Measurements from ENCODE around the gene ELL.
A peak's percentile ranks its signal among the peaks of the same experiment; 100 is the strongest.

Gene ELL

GRCh38 chr19:18456974-18457373 lies 64.9 kb downstream of the ELL start:
- no peak overlapping the region for H3K27ac ChIP-seq (ENCODE audit: low read depth, low read length)
- no CpG with 5 or more reads among the region's 9 CpGs for WGBS (ENCODE audit: extremely low coverage, insufficient coverage, low lambda C conversion rate)

GRCh38 chr19:18456279-18456678 lies 65.6 kb downstream of the ELL start:
- Histone ChIP-seq H2BK5ac (ENCODE audit: low read length) (no peak overlapping the region), H3K27me3 (ENCODE audit: insufficient read depth, low read length, poor library complexity) (no peaks in the 10 kb centered on the region), H4K5ac (ENCODE audit: low read length) (no peak overlapping the region), H2BK120ac (ENCODE audit: low read depth, low read length) (no peak overlapping the region), H4K8ac (ENCODE audit: low read depth, low read length) (no peak overlapping the region), H2BK15ac (replicated peaks; ENCODE audit: low read depth) (no peak overlapping the region), H3K4me1 (ENCODE audit: control insufficient read depth, low read depth, low read length) (peaks cover 3% of the 10 kb centered on the region), H3K23ac (ENCODE audit: low read length) (no peak overlapping the region), H3K4ac (ENCODE audit: low read depth, low read length) (no peak overlapping the region), H3K27ac (ENCODE audit: low read depth, low read length) (no peak overlapping the region), H3K18ac (ENCODE audit: low read length) (no peak overlapping the region), H3K4me2 (ENCODE audit: low read length) (no peak overlapping the region), H3K79me2 (ENCODE audit: control insufficient read depth, insufficient read depth, low read length) (no peaks in the 10 kb centered on the region), H3K4me3 (ENCODE audit: low read length) (no peak overlapping the region), H3K79me1 (ENCODE audit: low read length) (no peaks in the 10 kb centered on the region), H2AK5ac (ENCODE audit: low read length) (no peak overlapping the region), H3K56ac (ENCODE audit: low read length) (no peak overlapping the region), H3K36me3 (ENCODE audit: control insufficient read depth, insufficient read depth, low read length) (no peaks in the 10 kb centered on the region), H3K9ac (ENCODE audit: low read length) (no peak overlapping the region)
- no peak for DNase-seq
- WGBS (ENCODE audit: extremely low coverage, insufficient coverage, low lambda C conversion rate) = no CpG with 5 or more reads among the region's 4 CpGs

More at GRCh38 chr19:18456974-18457373, 64.9 kb downstream of the ELL start:
- H3K4me2 ChIP-seq (ENCODE audit: low read length) = no peak overlapping the region
- H3K79me1 ChIP-seq (ENCODE audit: low read length) = no peaks in the 10 kb centered on the region
- no peaks in the 10 kb centered on the region for H3K79me2 ChIP-seq (ENCODE audit: control insufficient read depth, insufficient read depth, low read length)
- H3K4me3 ChIP-seq (ENCODE audit: low read length) = no peak overlapping the region
- no peak overlapping the region for H2BK15ac ChIP-seq (replicated peaks; ENCODE audit: low read depth)
- H3K56ac ChIP-seq (ENCODE audit: low read length) = no peak overlapping the region
- DNase-seq = no peak
- no peak overlapping the region for H3K23ac ChIP-seq (ENCODE audit: low read length)
- H3K36me3 ChIP-seq (ENCODE audit: control insufficient read depth, insufficient read depth, low read length) = peaks cover 2% of the 10 kb centered on the region
- no peak overlapping the region for H2BK120ac ChIP-seq (ENCODE audit: low read depth, low read length)
- no peak overlapping the region for H3K9ac ChIP-seq (ENCODE audit: low read length)
- no peaks in the 10 kb centered on the region for H3K27me3 ChIP-seq (ENCODE audit: insufficient read depth, low read length, poor library complexity)
- no peak overlapping the region for H3K18ac ChIP-seq (ENCODE audit: low read length)
- H2AK5ac ChIP-seq (ENCODE audit: low read length) = no peak overlapping the region
- H4K8ac ChIP-seq (ENCODE audit: low read depth, low read length) = no peak overlapping the region
- peaks cover 3% of the 10 kb centered on the region for H3K4me1 ChIP-seq (ENCODE audit: control insufficient read depth, low read depth, low read length)
- H4K5ac ChIP-seq (ENCODE audit: low read length) = no peak overlapping the region
- H2BK5ac ChIP-seq (ENCODE audit: low read length) = no peak overlapping the region
- H3K4ac ChIP-seq (ENCODE audit: low read depth, low read length) = no peak overlapping the region

GRCh38 chr19:18453269-18454024 lies 68.4 kb downstream of the ELL start:
- no CpG with 5 or more reads among the region's 10 CpGs for WGBS (ENCODE audit: extremely low coverage, insufficient coverage, low lambda C conversion rate)

DNA sequence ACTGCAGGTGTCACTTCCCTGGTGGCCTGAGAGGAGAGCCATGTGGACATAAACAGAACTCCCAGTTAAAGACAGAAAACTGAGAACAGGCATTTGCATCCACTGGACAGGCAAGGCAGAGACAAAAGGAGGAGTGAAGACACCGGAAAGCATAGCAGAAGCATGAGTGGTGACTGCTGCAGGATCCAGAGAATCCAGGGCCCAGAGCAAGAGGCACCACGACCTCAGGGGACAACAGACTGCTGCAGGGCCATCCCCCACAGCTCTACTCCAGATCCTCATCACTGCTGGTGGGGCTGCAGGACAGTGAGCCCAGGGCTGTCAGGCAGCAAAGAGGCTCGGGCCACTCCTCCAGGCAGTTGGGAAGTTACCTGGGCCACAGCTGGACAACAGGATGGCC lies 69.5 kb downstream of the ELL start:
- H3K79me2 ChIP-seq (ENCODE audit: control insufficient read depth, insufficient read depth, low read length) = no peaks in the 10 kb centered on the region
- no peak overlapping the region for H2BK120ac ChIP-seq (ENCODE audit: low read depth, low read length)
- no peak overlapping the region for H4K8ac ChIP-seq (ENCODE audit: low read depth, low read length)
- no peak overlapping the region for H3K4ac ChIP-seq (ENCODE audit: low read depth, low read length)
- H3K56ac ChIP-seq (ENCODE audit: low read length) = no peak overlapping the region
- H3K4me1 ChIP-seq (ENCODE audit: control insufficient read depth, low read depth, low read length) = no peaks in the 10 kb centered on the region
- no peak overlapping the region for H2BK5ac ChIP-seq (ENCODE audit: low read length)
- H3K18ac ChIP-seq (ENCODE audit: low read length) = no peak overlapping the region
- no peak overlapping the region for H3K23ac ChIP-seq (ENCODE audit: low read length)
- no peak overlapping the region for H2AK5ac ChIP-seq (ENCODE audit: low read length)
- H3K36me3 ChIP-seq (ENCODE audit: control insufficient read depth, insufficient read depth, low read length) = no peaks in the 10 kb centered on the region
- no peaks in the 10 kb centered on the region for H3K27me3 ChIP-seq (ENCODE audit: insufficient read depth, low read length, poor library complexity)
- no peak overlapping the region for H3K4me2 ChIP-seq (ENCODE audit: low read length)
- H3K4me3 ChIP-seq (ENCODE audit: low read length) = no peak overlapping the region
- no peak overlapping the region for H4K5ac ChIP-seq (ENCODE audit: low read length)
- H3K9ac ChIP-seq (ENCODE audit: low read length) = no peak overlapping the region
- no CpG with 5 or more reads among the region's 3 CpGs for WGBS (ENCODE audit: extremely low coverage, insufficient coverage, low lambda C conversion rate)
- H3K27ac ChIP-seq (ENCODE audit: low read depth, low read length) = no peak overlapping the region
- H2BK15ac ChIP-seq (replicated peaks; ENCODE audit: low read depth) = no peak overlapping the region
- no peak for DNase-seq
- no peaks in the 10 kb centered on the region for H3K79me1 ChIP-seq (ENCODE audit: low read length)

More at GRCh38 chr19:18453269-18454024, 68.4 kb downstream of the ELL start:
- DNase-seq = no peak
- Histone ChIP-seq H2BK5ac (ENCODE audit: low read length) (no peak overlapping the region), H3K27ac (ENCODE audit: low read depth, low read length) (no peak overlapping the region), H3K36me3 (ENCODE audit: control insufficient read depth, insufficient read depth, low read length) (no peaks in the 10 kb centered on the region), H4K5ac (ENCODE audit: low read length) (no peak overlapping the region), H3K18ac (ENCODE audit: low read length) (no peak overlapping the region), H3K23ac (ENCODE audit: low read length) (no peak overlapping the region), H4K8ac (ENCODE audit: low read depth, low read length) (no peak overlapping the region), H3K79me1 (ENCODE audit: low read length) (no peaks in the 10 kb centered on the region), H3K4ac (ENCODE audit: low read depth, low read length) (no peak overlapping the region), H3K27me3 (ENCODE audit: insufficient read depth, low read length, poor library complexity) (no peaks in the 10 kb centered on the region), H2AK5ac (ENCODE audit: low read length) (no peak overlapping the region), H3K79me2 (ENCODE audit: control insufficient read depth, insufficient read depth, low read length) (no peaks in the 10 kb centered on the region), H3K9ac (ENCODE audit: low read length) (no peak overlapping the region), H3K4me3 (ENCODE audit: low read length) (no peak overlapping the region), H3K56ac (ENCODE audit: low read length) (no peak overlapping the region), H3K4me2 (ENCODE audit: low read length) (no peak overlapping the region), H2BK15ac (replicated peaks; ENCODE audit: low read depth) (no peak overlapping the region), H3K4me1 (ENCODE audit: control insufficient read depth, low read depth, low read length) (peaks cover 3% of the 10 kb centered on the region), H2BK120ac (ENCODE audit: low read depth, low read length) (no peak overlapping the region)

- Histone ChIP-seq H3K4me1 (ENCODE audit: control insufficient read depth, low read depth, low read length) (no peaks in the 10 kb centered on the region), H3K4me2 (ENCODE audit: low read length) (no peak overlapping the region), H2BK120ac (ENCODE audit: low read depth, low read length) (no peak overlapping the region), H4K5ac (ENCODE audit: low read length) (no peak overlapping the region), H3K56ac (ENCODE audit: low read length) (no peak overlapping the region), H2BK15ac (replicated peaks; ENCODE audit: low read depth) (no peak overlapping the region), H3K27me3 (ENCODE audit: insufficient read depth, low read length, poor library complexity) (no peaks in the 10 kb centered on the region), H3K18ac (ENCODE audit: low read length) (no peak overlapping the region), H3K4me3 (ENCODE audit: low read length) (no peak overlapping the region), H3K79me1 (ENCODE audit: low read length) (no peaks in the 10 kb centered on the region), H4K8ac (ENCODE audit: low read depth, low read length) (no peak overlapping the region), H3K27ac (ENCODE audit: low read depth, low read length) (no peak overlapping the region), H2AK5ac (ENCODE audit: low read length) (no peak overlapping the region), H3K9ac (ENCODE audit: low read length) (no peak overlapping the region), H3K36me3 (ENCODE audit: control insufficient read depth, insufficient read depth, low read length) (no peaks in the 10 kb centered on the region), H2BK5ac (ENCODE audit: low read length) (no peak overlapping the region), H3K23ac (ENCODE audit: low read length) (no peak overlapping the region), H3K4ac (ENCODE audit: low read depth, low read length) (no peak overlapping the region), H3K79me2 (ENCODE audit: control insufficient read depth, insufficient read depth, low read length) (no peaks in the 10 kb centered on the region)
- peak; percentile 58 for DNase-seq
- no CpG with 5 or more reads among the region's 26 CpGs for WGBS (ENCODE audit: extremely low coverage, insufficient coverage, low lambda C conversion rate)
These were observed 70.7 kb downstream of the ELL start for GRCh38 chr19:18450931-18451836.
